ENCODE data around the gene ITGB1. TPM values are rescaled to one million over a fixed set of nuclear protein-coding genes. Genes with fewer than 3 reads are reported as not detected.
"Not testable (repeated sequence)": the region's sequence is repeated elsewhere in the genome, so short reads cannot be mapped to it uniquely, and the experiment has no call there.

The ITGB1 gene
- total RNA-seq, 2 donors from 2014 or later, result 164 to 259 TPM

GRCh38 chr10:32995751-32996150 lies 37.7 kb upstream of the ITGB1 start:
- ATAC-seq, result no peak
- no peak overlapping the region for H3K27ac ChIP-seq
- 66 to 77% methylated on average over 3 of the region's 3 CpGs for WGBS, 2 donors
- H3K27me3 ChIP-seq, result no peaks in the 10 kb centered on the region
- intact Hi-C loops (cut with DNase I), result no loop called here
- no peaks in the 10 kb centered on the region for H3K36me3 ChIP-seq (replicated peaks in 1 of 2; ENCODE audit: insufficient read depth in 1 of 2, low read depth in 2 of 2)
- no peak for TF ChIP-seq POLR2A (IDR thresholded peaks at IDR 0.05)
- H3K4me1 ChIP-seq, result no peaks in the 10 kb centered on the region
- H3K4me3 ChIP-seq, result no peak overlapping the region
- DNase-seq, result no peak
- H3K9me3 ChIP-seq, result no peaks in the 10 kb centered on the region

GRCh38 chr10:32995066-32995622 lies 37.1 kb upstream of the ITGB1 start:
- no peak for TF ChIP-seq POLR2A (IDR thresholded peaks at IDR 0.05)
- no peak for TF ChIP-seq CTCF (IDR thresholded peaks at IDR 0.05)
- 70 to 76% methylated on average over 9 of the region's 9 CpGs for WGBS, 2 donors
- Histone ChIP-seq H3K4me3 (no peak overlapping the region), H3K9me3 (no peaks in the 10 kb centered on the region), H3K27ac (no peak overlapping the region), H3K27me3 (no peaks in the 10 kb centered on the region), H3K4me1 (no peaks in the 10 kb centered on the region), H3K36me3 (replicated peaks in 1 of 2; ENCODE audit: insufficient read depth in 1 of 2, low read depth in 2 of 2) (no peaks in the 10 kb centered on the region)
- ATAC-seq (no peak), DNase-seq (no peak)
- intact Hi-C loops (cut with DNase I), result no loop called here

GRCh38 chr10:32994632-32995031 lies 36.6 kb upstream of the ITGB1 start:
- H3K27me3 ChIP-seq; DNase-seq; H3K36me3 ChIP-seq (replicated peaks in 1 of 2; ENCODE audit: insufficient read depth in 1 of 2, low read depth in 2 of 2); H3K4me3 ChIP-seq; ATAC-seq; H3K9me3 ChIP-seq; intact Hi-C loops (cut with DNase I); H3K4me1 ChIP-seq; H3K27ac ChIP-seq: not testable (repeated sequence)
- 90 to 92% methylated on average over 2 of the region's 2 CpGs for WGBS, 2 donors

GRCh38 chr10:32992310-32992709 lies 34.3 kb upstream of the ITGB1 start:
- intact Hi-C loops (cut with DNase I); H3K27me3 ChIP-seq; H3K27ac ChIP-seq; H3K4me1 ChIP-seq; DNase-seq; H3K9me3 ChIP-seq; H3K36me3 ChIP-seq (replicated peaks in 1 of 2; ENCODE audit: insufficient read depth in 1 of 2, low read depth in 2 of 2); H3K4me3 ChIP-seq; ATAC-seq: not testable (repeated sequence)
- 95% methylated on average over 4 of the region's 4 CpGs for WGBS, 2 donors

- no peak overlapping the region for H3K27ac ChIP-seq
- intact Hi-C loops (cut with DNase I), result no loop called here
- no peaks in the 10 kb centered on the region for H3K36me3 ChIP-seq (replicated peaks in 1 of 2; ENCODE audit: insufficient read depth in 1 of 2, low read depth in 2 of 2)
- TF ChIP-seq CTCF (IDR thresholded peaks at IDR 0.05), result no peak
- no peak for TF ChIP-seq POLR2A (IDR thresholded peaks at IDR 0.05)
- DNase-seq, result no peak
- H3K9me3 ChIP-seq, result no peaks in the 10 kb centered on the region
- no peak for ATAC-seq
- no peak overlapping the region for H3K4me3 ChIP-seq
- no peaks in the 10 kb centered on the region for H3K27me3 ChIP-seq
- no peaks in the 10 kb centered on the region for H3K4me1 ChIP-seq
Observed at GRCh38 chr10:32990811-32991210, 32.8 kb upstream of the ITGB1 start.

GRCh38 chr10:32988604-32989003 lies 30.6 kb upstream of the ITGB1 start:
- no peaks in the 10 kb centered on the region for H3K36me3 ChIP-seq (replicated peaks in 1 of 2; ENCODE audit: insufficient read depth in 1 of 2, low read depth in 2 of 2)
- peaks cover 2% of the 10 kb centered on the region for H3K4me1 ChIP-seq
- H3K4me3 ChIP-seq, result no peak overlapping the region
- H3K27me3 ChIP-seq, result no peaks in the 10 kb centered on the region
- no peak for ATAC-seq
- no peak for TF ChIP-seq POLR2A (IDR thresholded peaks at IDR 0.05)
- TF ChIP-seq CTCF (IDR thresholded peaks at IDR 0.05), result no peak
- 63 to 72% methylated on average over 3 of the region's 3 CpGs for WGBS, 2 donors
- H3K27ac ChIP-seq, result no peak overlapping the region
- H3K9me3 ChIP-seq, result no peaks in the 10 kb centered on the region
- intact Hi-C loops (cut with DNase I), result no loop called here
- no peak for DNase-seq

All from body of pancreas (tissue), 4 donors.